Smooth muscle cell (in vitro differentiated cells): ENCODE measurements around the gene MICOS13. TPM values are rescaled to one million over a fixed set of nuclear protein-coding genes. Genes with fewer than 3 reads are reported as not detected.

Experiments
- DNase-seq: peaks from one replicate; lab custom pipeline; 2025; ENCODE audit not compliant: unreplicated experiment; lab: John Stamatoyannopoulos, UW
- H2AFZ ChIP-seq: fragments of 200-600 bp; sonication (generic); 2 replicates; pipeline ENCODE4 v1.6.0; 2016; ENCODE audit warnings: antibody characterized with exemption, low read depth, mild to moderate bottlenecking
- H3F3A ChIP-seq: fragments of 200-600 bp; sonication (generic); 2 replicates; pipeline ENCODE4 v1.6.0; 2017; ENCODE audit warnings: antibody characterized with exemption, low read depth
- H3K27ac ChIP-seq: fragments of 200-600 bp; sonication (generic); 2 replicates; pipeline ENCODE4 v1.5.1; 2016; ENCODE audit warnings: low read depth, mild to moderate bottlenecking
- H3K27me3 ChIP-seq: fragments of 200-600 bp; sonication (generic); 2 replicates; pipeline ENCODE4 v1.6.1; 2016; ENCODE audit warnings: low read depth, mild to moderate bottlenecking
- H3K36me3 ChIP-seq: fragments of 200-600 bp; sonication (generic); 2 replicates; pipeline ENCODE4 v1.5.1; 2016; ENCODE audit warnings: low read depth
- H3K4me1 ChIP-seq: fragments of 200-600 bp; sonication (generic); 2 replicates; pipeline ENCODE4 v1.5.1; 2016; ENCODE audit warnings: low read depth
- H3K4me2 ChIP-seq: fragments of 200-600 bp; sonication (generic); 2 replicates; pipeline ENCODE4 v1.6.0; 2016; ENCODE audit warnings: mild to moderate bottlenecking
- H3K4me3 ChIP-seq: fragments of 200-600 bp; sonication (generic); 2 replicates; pipeline ENCODE4 v1.5.1; 2016; ENCODE audit warnings: mild to moderate bottlenecking
- H3K79me2 ChIP-seq: fragments of 200-600 bp; sonication (generic); 2 replicates; pipeline ENCODE4 v1.6.0; 2016; ENCODE audit warnings: low read depth, mild to moderate bottlenecking
- H3K9ac ChIP-seq: fragments of 200-600 bp; sonication (generic); 2 replicates; pipeline ENCODE4 v1.6.0; 2016; ENCODE audit warnings: low read depth
- H3K9me3 ChIP-seq: fragments of 200-600 bp; sonication (generic); replicated peaks from 2 replicates; pipeline ENCODE4 v1.5.1; 2016; ENCODE audit warnings: low read depth
- H4K20me1 ChIP-seq: fragments of 200-600 bp; sonication (generic); 2 replicates; pipeline ENCODE4 v1.6.0; 2016; ENCODE audit warnings: low read depth
- WGBS: methylation state at CpG from one replicate; pipeline ENCODE4 v1.1.7; 2016; ENCODE audit warnings: low lambda C conversion rate; 5-methylcytosine and 5-hydroxymethylcytosine counted together
- polyA plus RNA-seq: library from polyadenylated mRNA; unstranded; fragments of >200 nt; fragmentation: Nextera tagmentation; extraction: Ambion mirVana; gene quantifications from 2 replicates; pipeline ENCODE4 v1.2.1, GENCODE V29; 2016
- total RNA-seq: library from RNA; depleted of rRNA; stranded (reverse); fragments of >200 nt; gene quantifications from 2 replicates; pipeline ENCODE4 v1.2.3, GENCODE V29; 2014
- TF ChIP-seq, protein P1 (sequence below): fragments of 200-600 bp; sonication (generic); IDR thresholded peaks from 2 replicates; pipeline ENCODE4 v1.5.1; 2017; ENCODE audit warnings: borderline replicate concordance, mild to moderate bottlenecking, antibody characterized with exemption; ENCODE audit not compliant: insufficient read depth, poor library complexity, severe bottlenecking

MICOS13 gene
- total and polyA plus RNA-seq, 2 experiments from 2014 or later: 45.2 to 151 TPM

DNA sequence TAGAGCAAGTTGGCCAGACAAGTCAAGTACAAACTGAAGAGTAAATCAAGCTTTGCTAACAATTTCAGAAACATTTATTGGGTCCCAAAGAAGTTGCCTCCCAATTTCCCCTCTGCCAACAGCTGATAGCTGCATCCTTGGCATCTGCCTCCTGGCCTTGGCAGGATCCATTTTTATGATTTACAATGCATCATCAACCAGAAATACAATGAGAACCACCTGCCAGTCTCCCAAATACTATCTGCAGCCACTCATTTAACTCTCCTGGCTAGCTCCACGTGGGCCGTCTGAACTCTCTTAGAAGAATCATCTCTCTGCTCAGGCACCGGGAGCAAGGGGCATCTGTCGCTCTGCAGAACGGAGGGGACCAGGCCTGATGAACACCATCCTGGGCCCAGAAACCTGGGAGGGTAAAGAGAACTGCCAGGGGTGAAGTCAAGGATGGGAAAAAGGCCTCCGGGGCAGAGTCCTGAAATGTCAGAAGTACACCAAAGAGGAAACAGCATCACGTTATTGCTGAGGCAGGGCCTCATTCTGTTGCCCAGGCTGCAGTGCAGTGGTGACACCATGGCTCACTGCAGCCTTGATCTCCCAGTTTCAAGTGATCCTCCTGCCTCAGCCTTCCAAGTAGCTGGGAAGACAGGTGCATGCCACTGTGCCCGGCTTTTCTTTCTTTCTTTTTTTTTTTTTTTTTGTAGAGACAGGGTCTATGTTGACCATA, 37.1 kb upstream of the MICOS13 start:
- H3K79me2 ChIP-seq: peaks cover 51% of the 10 kb centered on the region
- peak overlapping the region; percentile 96 for H3K4me2 ChIP-seq

DNA sequence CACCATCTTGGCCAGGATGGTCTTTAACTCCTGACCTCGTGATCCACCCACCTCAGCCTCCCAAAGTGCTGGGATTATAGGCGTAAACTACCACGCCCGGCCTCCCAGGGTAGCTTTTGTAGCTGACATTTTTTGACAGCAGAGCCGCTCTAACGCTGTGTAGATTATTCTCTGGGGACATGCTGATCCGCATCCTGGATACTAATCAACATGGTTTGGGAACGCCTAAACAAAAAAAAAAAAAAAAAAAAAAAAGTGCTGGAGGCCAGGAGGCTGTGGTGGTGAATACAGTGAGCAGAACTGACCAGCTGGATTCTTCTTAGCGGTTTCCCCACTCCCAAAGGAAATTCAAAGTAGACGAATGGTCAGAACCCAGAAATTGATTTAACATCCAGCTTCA, 34.5 kb upstream of the MICOS13 start:
- peaks cover 51% of the 10 kb centered on the region for H3K79me2 ChIP-seq
- no peak overlapping the region for H3K4me3 ChIP-seq
- H3F3A ChIP-seq: peaks cover 12% of the 10 kb centered on the region
- no peak overlapping the region for H3K27ac ChIP-seq
- H3K4me1 ChIP-seq: peaks cover 10% of the 10 kb centered on the region
- no peak overlapping the region for H3K9ac ChIP-seq
- WGBS: 99% methylated on average over 10 of the region's 10 CpGs
- H3K9me3 ChIP-seq: no peaks in the 10 kb centered on the region
- H4K20me1 ChIP-seq: peaks cover 77% of the 10 kb centered on the region
- TF ChIP-seq, protein P1, sequence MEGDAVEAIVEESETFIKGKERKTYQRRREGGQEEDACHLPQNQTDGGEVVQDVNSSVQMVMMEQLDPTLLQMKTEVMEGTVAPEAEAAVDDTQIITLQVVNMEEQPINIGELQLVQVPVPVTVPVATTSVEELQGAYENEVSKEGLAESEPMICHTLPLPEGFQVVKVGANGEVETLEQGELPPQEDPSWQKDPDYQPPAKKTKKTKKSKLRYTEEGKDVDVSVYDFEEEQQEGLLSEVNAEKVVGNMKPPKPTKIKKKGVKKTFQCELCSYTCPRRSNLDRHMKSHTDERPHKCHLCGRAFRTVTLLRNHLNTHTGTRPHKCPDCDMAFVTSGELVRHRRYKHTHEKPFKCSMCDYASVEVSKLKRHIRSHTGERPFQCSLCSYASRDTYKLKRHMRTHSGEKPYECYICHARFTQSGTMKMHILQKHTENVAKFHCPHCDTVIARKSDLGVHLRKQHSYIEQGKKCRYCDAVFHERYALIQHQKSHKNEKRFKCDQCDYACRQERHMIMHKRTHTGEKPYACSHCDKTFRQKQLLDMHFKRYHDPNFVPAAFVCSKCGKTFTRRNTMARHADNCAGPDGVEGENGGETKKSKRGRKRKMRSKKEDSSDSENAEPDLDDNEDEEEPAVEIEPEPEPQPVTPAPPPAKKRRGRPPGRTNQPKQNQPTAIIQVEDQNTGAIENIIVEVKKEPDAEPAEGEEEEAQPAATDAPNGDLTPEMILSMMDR: no peak
- no peak overlapping the region for H2AFZ ChIP-seq
- H3K27me3 ChIP-seq: no peaks in the 10 kb centered on the region
- H3K36me3 ChIP-seq: no peaks in the 10 kb centered on the region
- no peak overlapping the region for H3K4me2 ChIP-seq
- no peak for DNase-seq

More for the DNA sequence above, 37.1 kb upstream of the MICOS13 start:
- TF ChIP-seq, protein P1: no peak
- Histone ChIP-seq H3K9me3 (no peaks in the 10 kb centered on the region), H3K36me3 (no peaks in the 10 kb centered on the region), H3K27ac (peak overlapping the region; percentile 98), H4K20me1 (peaks cover 60% of the 10 kb centered on the region), H3K4me3 (no peak overlapping the region), H3K4me1 (peaks cover 10% of the 10 kb centered on the region), H3K9ac (peak overlapping the region; percentile 94), H3K27me3 (no peaks in the 10 kb centered on the region), H2AFZ (no peak overlapping the region), H3F3A (peaks cover 12% of the 10 kb centered on the region)
- no peak for DNase-seq
- WGBS: 94% methylated on average over 8 of the region's 8 CpGs

DNA sequence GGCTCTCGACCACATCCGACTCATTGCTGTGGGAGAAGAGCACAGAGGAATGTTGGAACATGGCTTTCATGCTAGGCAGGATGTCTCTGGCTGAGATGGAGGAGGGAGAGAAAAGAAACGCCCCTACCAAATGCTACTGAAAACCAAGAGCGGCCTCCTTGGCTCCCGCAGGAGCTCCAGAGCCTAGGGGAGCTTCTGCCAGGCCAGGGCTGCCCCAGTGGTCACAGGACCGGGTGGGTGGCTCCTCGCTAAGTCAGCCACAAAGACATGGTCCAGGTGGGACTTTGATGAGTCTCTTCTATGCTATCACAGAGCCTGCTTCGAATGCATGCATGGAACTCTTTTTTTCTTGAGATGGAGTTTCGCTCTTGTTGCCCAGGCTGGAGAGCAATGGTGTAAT, 32.9 kb upstream of the MICOS13 start:
- DNase-seq: no peak
- no peak overlapping the region for H3K9ac ChIP-seq
- H3K9me3 ChIP-seq: no peaks in the 10 kb centered on the region
- H3F3A ChIP-seq: no peaks in the 10 kb centered on the region
- WGBS: 93% methylated on average over 9 of the region's 9 CpGs
- H3K27ac ChIP-seq: no peak overlapping the region
- H3K79me2 ChIP-seq: peaks cover 42% of the 10 kb centered on the region
- no peak overlapping the region for H2AFZ ChIP-seq
- H3K4me1 ChIP-seq: peaks cover under 1% of the 10 kb centered on the region
- H3K4me2 ChIP-seq: no peak overlapping the region
- H3K4me3 ChIP-seq: no peak overlapping the region
- TF ChIP-seq, protein P1: no peak
- H3K27me3 ChIP-seq: no peaks in the 10 kb centered on the region
- H3K36me3 ChIP-seq: no peaks in the 10 kb centered on the region
- peaks cover 79% of the 10 kb centered on the region for H4K20me1 ChIP-seq

DNA sequence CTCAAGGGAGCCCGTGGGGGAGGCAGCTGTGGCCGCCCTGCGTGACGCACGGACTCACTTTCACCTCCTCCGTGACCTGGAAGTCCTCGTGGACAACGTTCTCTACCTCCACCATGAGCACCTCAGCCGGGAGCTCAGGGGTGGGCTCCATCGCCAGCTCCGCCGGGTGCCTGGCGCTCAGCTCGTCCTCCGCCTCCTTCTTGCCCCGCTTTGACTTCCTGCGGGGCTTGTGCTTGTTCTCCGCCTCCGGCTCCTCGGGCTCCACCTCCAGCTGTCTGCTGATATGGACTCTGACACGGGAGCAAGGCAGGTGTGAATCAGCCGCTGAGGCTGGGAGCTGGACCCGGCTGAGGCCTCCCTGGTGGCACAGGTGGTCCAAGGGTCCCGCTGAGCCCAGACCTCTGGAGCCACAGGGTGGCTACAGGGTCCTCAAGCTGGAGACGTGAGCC, 31.4 kb upstream of the MICOS13 start:
- no peaks in the 10 kb centered on the region for H3K27me3 ChIP-seq
- H3K4me2 ChIP-seq: no peak overlapping the region
- no peak overlapping the region for H3K27ac ChIP-seq
- H3K4me1 ChIP-seq: no peaks in the 10 kb centered on the region
- no peaks in the 10 kb centered on the region for H3K36me3 ChIP-seq
- H3K9me3 ChIP-seq: no peaks in the 10 kb centered on the region
- H3K9ac ChIP-seq: no peak overlapping the region
- peaks cover 27% of the 10 kb centered on the region for H3K79me2 ChIP-seq
- H2AFZ ChIP-seq: no peak overlapping the region
- no peak for DNase-seq
- peaks cover 64% of the 10 kb centered on the region for H4K20me1 ChIP-seq
- no peaks in the 10 kb centered on the region for H3F3A ChIP-seq
- 96% methylated on average over 25 of the region's 25 CpGs for WGBS
- TF ChIP-seq, protein P1: no peak
- H3K4me3 ChIP-seq: no peak overlapping the region
